ENCODE data around the gene CGB2.
A peak's percentile ranks its signal among the peaks of the same experiment; 100 is the strongest.
"Not testable (repeated sequence)": the region's sequence is repeated elsewhere in the genome, so short reads cannot be mapped to it uniquely, and the experiment has no call there.

Gene CGB2

GRCh38 chr19:49030323-49030722 is 1.4 kb upstream of the CGB2 start:
- H3K4me3 ChIP-seq (ENCODE audit: low read length); DNase-seq (ENCODE audit: low read depth): not testable (repeated sequence)

- H3K4me3 ChIP-seq (ENCODE audit: low read length); DNase-seq (ENCODE audit: low read depth): not testable (repeated sequence)
- TF ChIP-seq CTCF (conservative IDR thresholded peaks at IDR 0.05; ENCODE audit: low read depth, low read length), result peak; percentile 52
Measured at GRCh38 chr19:49036815-49037214, 5.1 kb downstream of the CGB2 start, which contains the start of gene CGB1. CGB1 (minus strand) TSS chr19:49036895; CDS start chr19:49036711, 184 bp downstream.

- not testable (repeated sequence) for H3K4me3 ChIP-seq (ENCODE audit: low read length); DNase-seq (ENCODE audit: low read depth)
Measured at GRCh38 chr19:49038111-49038510, 6.4 kb downstream of the CGB2 start.

- H3K4me3 ChIP-seq (ENCODE audit: low read length); DNase-seq (ENCODE audit: low read depth): not testable (repeated sequence)
Measured at GRCh38 chr19:49038557-49039276, 7.0 kb downstream of the CGB2 start.

GRCh38 chr19:49039736-49040135 is 8.0 kb downstream of the CGB2 start:
- H3K4me3 ChIP-seq (ENCODE audit: low read length); DNase-seq (ENCODE audit: low read depth): not testable (repeated sequence)

- no peak for TF ChIP-seq CTCF (conservative IDR thresholded peaks at IDR 0.05; ENCODE audit: low read depth, low read length)
- H3K4me3 ChIP-seq (ENCODE audit: low read length), result no peak overlapping the region
- DNase-seq (ENCODE audit: low read depth), result no peak
Measured at GRCh38 chr19:49042177-49042576, 10.5 kb downstream of the CGB2 start.

- not testable (repeated sequence) for DNase-seq (ENCODE audit: low read depth); H3K4me3 ChIP-seq (ENCODE audit: low read length)
Measured at GRCh38 chr19:49042666-49043065, 11.0 kb downstream of the CGB2 start.

GRCh38 chr19:49043548-49043947 is 11.9 kb downstream of the CGB2 start, which contains the start of gene CGB5:
CGB5 (plus strand) TSS chr19:49043848; CDS start chr19:49044210, 362 bp downstream.
- DNase-seq (ENCODE audit: low read depth); H3K4me3 ChIP-seq (ENCODE audit: low read length): not testable (repeated sequence)

GRCh38 chr19:49049011-49049410 is 17.3 kb downstream of the CGB2 start, which contains the start of gene CGB8:
CGB8 (minus strand) TSS chr19:49049111; CDS start chr19:49048739, 372 bp downstream.
- not testable (repeated sequence) for H3K4me3 ChIP-seq (ENCODE audit: low read length); DNase-seq (ENCODE audit: low read depth)

GRCh38 chr19:49049834-49050233 is 18.1 kb downstream of the CGB2 start:
- H3K4me3 ChIP-seq (ENCODE audit: low read length); DNase-seq (ENCODE audit: low read depth): not testable (repeated sequence)

- not testable (repeated sequence) for H3K4me3 ChIP-seq (ENCODE audit: low read length); DNase-seq (ENCODE audit: low read depth)
Measured at GRCh38 chr19:49050376-49051033, 18.8 kb downstream of the CGB2 start.

GRCh38 chr19:49056101-49056901 is 24.6 kb downstream of the CGB2 start:
- H3K4me3 ChIP-seq (ENCODE audit: low read length), result peak overlapping the region; percentile 53
- peak; percentile 43 for TF ChIP-seq CTCF (conservative IDR thresholded peaks at IDR 0.05; ENCODE audit: low read depth, low read length)
- no peak for DNase-seq (ENCODE audit: low read depth)

GRCh38 chr19:49056902-49057596 is 25.4 kb downstream of the CGB2 start:
- peak overlapping the region; percentile 53 for H3K4me3 ChIP-seq (ENCODE audit: low read length)
- DNase-seq (ENCODE audit: low read depth), result not testable (repeated sequence)

Measured in retinal pigment epithelial cell (primary cell).